Erythroblast (primary cell): ENCODE results near the gene FAM151B.

ENCODE experiments used
- GATA1 ChIP-seq: IDR thresholded peaks from 2 replicates; pipeline ENCODE4 v1.6.1; 2011; ENCODE audit warnings: low read depth, mild to moderate bottlenecking, control low read depth, low read length, moderate library complexity
- POLR2A ChIP-seq: IDR thresholded peaks from 2 replicates; pipeline ENCODE4 v1.6.1; 2011; ENCODE audit warnings: mild to moderate bottlenecking, low read length

GRCh38 chr5:80502800-80503199, 14.9 kb downstream of the FAM151B start:
- TF ChIP-seq POLR2A (no peak), GATA1 (no peak)
